ENCODE results near the gene MAK.
"Not testable (repeated sequence)": the region's sequence is repeated elsewhere in the genome, so short reads cannot be mapped to it uniquely, and the experiment has no call there.

Gene MAK

GRCh38 chr6:10778230-10778629 is 60.1 kb downstream of the MAK start:
- DNase-seq (ENCODE audit: low read depth), result no peak
- H3K4me3 ChIP-seq (ENCODE audit: low read depth, low read length), result no peak overlapping the region

DNA sequence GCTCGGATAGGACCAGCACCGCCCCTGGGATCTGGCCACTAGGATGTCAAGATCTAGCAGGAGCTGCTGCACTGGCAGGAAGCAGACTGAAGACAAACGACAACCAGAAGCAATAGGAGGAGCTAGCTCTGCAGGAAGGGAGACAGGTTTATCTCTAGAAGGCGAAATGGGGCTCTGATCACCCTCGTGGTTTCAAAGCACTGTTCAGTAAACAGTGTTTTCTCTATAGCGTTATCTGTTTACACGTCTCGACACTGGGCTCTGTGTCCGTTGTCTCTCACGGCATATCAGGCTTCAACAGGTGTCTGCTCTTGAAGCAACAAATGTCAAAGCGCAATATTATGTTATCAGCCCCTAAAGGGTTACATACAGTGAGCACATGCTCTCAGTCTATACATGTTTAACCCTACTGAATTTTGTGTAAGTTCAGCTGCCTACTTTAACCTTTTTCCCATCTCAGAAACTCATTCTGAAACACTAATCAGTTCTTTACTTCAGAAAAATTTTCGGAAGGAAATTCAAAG is 66.9 kb downstream of the MAK start:
- no peak overlapping the region for H3K4me3 ChIP-seq (ENCODE audit: low read depth, low read length)
- no peak for TF ChIP-seq CTCF (IDR thresholded peaks at IDR 0.05; ENCODE audit: control insufficient read depth, extremely low read depth, insufficient read depth)
- DNase-seq (ENCODE audit: low read depth), result no peak

More at GRCh38 chr6:10778230-10778629, 60.1 kb downstream of the MAK start:
- no peak for TF ChIP-seq CTCF (IDR thresholded peaks at IDR 0.05; ENCODE audit: control insufficient read depth, extremely low read depth, insufficient read depth)

GRCh38 chr6:10769419-10769818 is 68.9 kb downstream of the MAK start:
- no peak for DNase-seq (ENCODE audit: low read depth)
- TF ChIP-seq CTCF (IDR thresholded peaks at IDR 0.05; ENCODE audit: control insufficient read depth, extremely low read depth, insufficient read depth), result no peak

GRCh38 chr6:10763006-10763405 is 75.3 kb downstream of the MAK start:
- TF ChIP-seq CTCF (IDR thresholded peaks at IDR 0.05; ENCODE audit: control insufficient read depth, extremely low read depth, insufficient read depth), result no peak
- no peak for DNase-seq (ENCODE audit: low read depth)
- no peak overlapping the region for H3K4me3 ChIP-seq (ENCODE audit: low read depth, low read length)

More at GRCh38 chr6:10769419-10769818, 68.9 kb downstream of the MAK start:
- no peak overlapping the region for H3K4me3 ChIP-seq (ENCODE audit: low read depth, low read length)

- no peak overlapping the region for H3K4me3 ChIP-seq (ENCODE audit: low read depth, low read length)
- no peak for TF ChIP-seq CTCF (IDR thresholded peaks at IDR 0.05; ENCODE audit: control insufficient read depth, extremely low read depth, insufficient read depth)
- DNase-seq (ENCODE audit: low read depth), result no peak
These were observed 78.4 kb downstream of the MAK start for GRCh38 chr6:10759884-10760329.

- DNase-seq (ENCODE audit: low read depth), result peak; percentile 43
- TF ChIP-seq CTCF (IDR thresholded peaks at IDR 0.05; ENCODE audit: control insufficient read depth, extremely low read depth, insufficient read depth), result peak; percentile 50
- no peak overlapping the region for H3K4me3 ChIP-seq (ENCODE audit: low read depth, low read length)
These were observed 79.0 kb downstream of the MAK start for GRCh38 chr6:10759312-10759839.

- H3K4me3 ChIP-seq (ENCODE audit: low read depth, low read length), result no peak overlapping the region
- TF ChIP-seq CTCF (IDR thresholded peaks at IDR 0.05; ENCODE audit: control insufficient read depth, extremely low read depth, insufficient read depth), result no peak
- no peak for DNase-seq (ENCODE audit: low read depth)
These were observed 82.3 kb downstream of the MAK start for GRCh38 chr6:10756085-10756484.

GRCh38 chr6:10751757-10752156 is 86.6 kb downstream of the MAK start:
- DNase-seq (ENCODE audit: low read depth); H3K4me3 ChIP-seq (ENCODE audit: low read depth, low read length): not testable (repeated sequence)

DNA sequence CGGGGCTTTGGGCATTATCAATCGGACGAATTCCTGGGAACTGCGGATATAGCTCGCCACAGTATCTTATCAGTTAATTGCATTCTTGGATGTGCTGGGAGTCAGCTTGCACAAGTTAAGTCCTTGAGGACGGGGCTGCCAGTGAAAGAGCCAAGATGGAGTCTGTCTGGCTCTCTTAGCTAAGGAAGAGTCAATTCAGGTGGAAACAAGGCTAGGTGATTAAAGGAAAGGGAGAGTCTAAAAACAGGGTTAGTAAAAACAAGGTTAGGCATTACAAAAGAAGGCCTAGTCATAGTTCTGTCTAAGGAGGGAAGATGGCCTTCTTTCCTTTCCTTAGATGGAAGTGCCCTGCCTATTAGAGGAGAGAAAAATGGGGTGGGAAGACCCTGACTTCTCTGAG is 87.8 kb downstream of the MAK start:
- not testable (repeated sequence) for DNase-seq (ENCODE audit: low read depth); H3K4me3 ChIP-seq (ENCODE audit: low read depth, low read length)
